ENCODE data around the gene B4GALNT3.
"Not testable (repeated sequence)": the region's sequence is repeated elsewhere in the genome, so short reads cannot be mapped to it uniquely, and the experiment has no call there.

The B4GALNT3 gene

DNA sequence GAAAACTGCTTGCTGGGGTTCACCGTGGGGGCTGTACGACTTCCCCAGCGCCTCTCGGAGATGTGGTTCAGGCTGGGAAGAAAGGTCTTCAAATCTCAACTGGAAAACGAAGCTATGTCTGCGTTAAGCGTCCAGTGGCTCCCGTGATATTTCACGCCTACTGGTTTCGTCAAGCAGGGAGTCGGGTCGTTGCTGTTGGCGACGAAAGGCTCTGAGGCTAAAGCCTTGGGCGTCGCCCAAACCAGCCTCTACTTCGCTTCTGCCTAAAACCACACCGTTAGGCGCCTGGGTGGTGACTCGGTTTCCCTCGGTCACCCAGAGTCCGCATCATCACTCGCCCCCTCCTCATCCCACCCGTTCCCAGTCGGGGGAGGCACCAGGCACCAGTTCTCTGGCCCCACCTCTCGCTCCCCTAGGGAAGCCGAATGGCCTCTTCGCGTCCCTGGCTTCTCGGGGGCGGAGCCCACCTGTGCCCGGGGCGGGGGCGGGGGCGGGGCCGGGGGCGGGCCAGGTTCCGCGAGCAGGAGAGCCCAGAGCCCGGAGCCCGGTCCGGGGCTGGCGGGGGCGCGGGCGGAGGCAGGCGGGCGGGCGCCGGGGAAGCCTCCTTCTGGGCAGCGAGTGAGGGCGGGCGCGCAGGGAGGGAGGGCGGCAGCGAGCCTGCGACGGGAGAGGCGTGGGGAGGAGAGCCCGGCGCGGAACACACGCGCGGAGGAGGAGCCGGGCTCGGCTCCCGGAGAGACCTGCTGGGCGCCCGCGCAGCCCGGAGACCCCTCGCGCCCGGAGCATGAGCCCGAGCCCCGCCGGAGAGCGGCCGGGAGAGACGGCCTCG, at the start of gene B4GALNT3:
Gene B4GALNT3 (plus strand): TSS at position 510 of the 829 bp plus-strand sequence. CDS start 438 bp downstream, outside the sequence.
- no peak for DNase-seq

GRCh38 chr12:414859-415258, 44.9 kb upstream of the B4GALNT3 start:
- no peak for DNase-seq

GRCh38 chr12:418432-418831, 41.3 kb upstream of the B4GALNT3 start:
- DNase-seq = no peak

DNA sequence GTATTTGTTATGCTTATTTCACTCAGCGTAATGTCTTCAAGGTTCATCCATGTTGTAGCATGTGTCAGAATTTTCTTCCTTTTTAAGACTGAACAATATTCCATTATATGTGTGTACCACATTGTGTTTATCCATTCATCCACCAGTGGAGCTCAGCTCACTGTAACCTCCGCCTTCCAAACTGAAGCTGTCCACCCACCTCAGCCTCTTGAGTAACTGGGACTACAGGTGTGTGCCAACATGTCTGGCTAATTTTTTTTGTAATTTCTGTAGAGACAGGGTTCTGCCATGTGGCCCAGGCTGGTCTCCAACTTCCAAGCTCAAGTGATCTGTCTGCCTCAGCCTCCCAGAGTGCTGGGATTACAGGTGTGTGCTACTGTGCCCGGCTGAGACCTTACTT, 37.2 kb upstream of the B4GALNT3 start:
- DNase-seq = no peak

GRCh38 chr12:435737-436136, 24.0 kb upstream of the B4GALNT3 start:
- not testable (repeated sequence) for DNase-seq

DNA sequence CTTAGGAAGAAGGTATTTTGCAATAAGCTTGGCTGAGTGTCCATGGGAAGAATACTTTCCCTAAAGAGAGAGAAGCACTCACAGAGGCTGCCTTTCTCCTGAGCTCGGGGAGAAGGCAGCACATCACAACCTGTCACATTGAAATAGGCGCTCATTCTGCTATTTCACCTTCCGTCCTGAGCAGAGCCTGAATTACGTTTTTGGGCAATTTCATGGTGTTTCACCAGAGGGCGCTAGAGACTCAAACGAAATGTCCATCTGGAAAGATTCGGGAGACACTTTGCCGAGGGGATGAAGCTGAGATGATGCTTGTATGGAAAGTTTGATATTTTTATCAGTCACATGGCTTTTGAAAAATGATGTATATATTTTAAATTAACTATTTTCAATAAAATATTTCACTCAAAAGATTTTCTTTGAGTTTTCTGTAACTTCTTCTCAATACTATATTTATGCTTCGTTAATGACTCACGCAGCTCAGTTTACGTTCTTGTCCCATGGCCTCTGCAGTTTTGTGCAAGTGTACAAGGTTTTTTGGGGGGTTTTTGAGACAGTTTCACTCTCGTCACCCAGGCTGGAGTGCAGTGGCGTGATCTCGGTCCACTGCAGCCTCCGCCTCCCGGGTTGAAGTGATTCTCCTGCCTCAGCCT, 17.4 kb upstream of the B4GALNT3 start:
- no peak for DNase-seq

DNA sequence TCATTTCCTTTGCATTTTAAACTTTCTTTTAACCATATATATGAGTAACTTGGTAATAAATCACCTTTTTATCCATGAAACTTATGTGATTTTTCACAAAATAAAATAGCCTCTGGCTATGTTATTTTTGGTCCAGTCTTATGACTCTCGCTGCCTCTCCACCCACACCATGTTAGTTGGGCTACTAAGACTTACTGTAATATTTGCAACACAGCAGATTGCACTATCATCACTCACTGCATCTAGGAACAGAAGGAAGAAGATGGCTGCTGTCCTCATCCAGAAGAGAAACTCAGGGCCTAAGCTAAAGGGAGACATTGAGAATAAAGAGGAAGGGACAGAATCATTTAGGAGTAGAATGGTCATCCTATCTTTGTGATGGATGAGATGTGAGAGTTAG, 12.6 kb upstream of the B4GALNT3 start:
- DNase-seq = no peak

DNA sequence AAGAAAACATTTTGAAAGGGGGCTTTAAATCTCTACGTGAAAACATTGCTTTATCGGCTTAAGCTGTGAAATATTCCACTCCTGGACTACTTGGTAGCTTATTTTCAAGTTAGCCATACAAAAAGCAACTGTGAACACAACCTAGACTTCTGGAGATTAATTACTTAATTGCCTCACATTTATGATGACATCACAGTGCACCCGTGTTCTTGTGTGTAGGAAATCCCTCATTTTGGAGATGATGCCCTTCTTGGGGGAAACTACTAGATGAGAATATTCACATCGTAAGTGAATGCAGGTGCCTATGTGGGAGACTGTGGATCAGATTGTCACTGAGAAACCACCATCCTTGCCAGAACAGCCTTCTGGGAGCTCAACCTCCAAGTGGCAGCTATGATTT, 10.5 kb upstream of the B4GALNT3 start:
- no peak for DNase-seq

DNA sequence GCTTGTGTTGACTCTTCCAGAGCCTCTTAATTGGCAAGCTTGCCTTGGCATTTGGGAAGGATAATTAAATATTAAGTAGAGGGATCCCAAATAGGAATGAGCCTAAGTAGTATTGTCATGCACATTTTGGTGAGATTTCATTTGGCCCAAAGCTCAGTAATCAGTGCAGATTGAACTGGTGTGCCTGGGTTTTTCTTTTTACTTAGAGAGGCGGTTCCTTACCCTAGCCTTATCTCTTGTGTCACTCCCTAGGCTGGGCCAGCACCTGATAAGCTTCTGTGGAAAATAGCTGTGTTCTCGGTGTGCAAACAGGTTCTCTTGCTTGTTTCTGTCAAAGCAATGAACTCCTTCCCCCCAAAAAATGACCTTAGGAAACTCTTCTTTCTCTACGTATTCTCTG, 9.3 kb upstream of the B4GALNT3 start:
- DNase-seq = no peak

GRCh38 chr12:452667-453210, 7.0 kb upstream of the B4GALNT3 start:
- DNase-seq = no peak

DNA sequence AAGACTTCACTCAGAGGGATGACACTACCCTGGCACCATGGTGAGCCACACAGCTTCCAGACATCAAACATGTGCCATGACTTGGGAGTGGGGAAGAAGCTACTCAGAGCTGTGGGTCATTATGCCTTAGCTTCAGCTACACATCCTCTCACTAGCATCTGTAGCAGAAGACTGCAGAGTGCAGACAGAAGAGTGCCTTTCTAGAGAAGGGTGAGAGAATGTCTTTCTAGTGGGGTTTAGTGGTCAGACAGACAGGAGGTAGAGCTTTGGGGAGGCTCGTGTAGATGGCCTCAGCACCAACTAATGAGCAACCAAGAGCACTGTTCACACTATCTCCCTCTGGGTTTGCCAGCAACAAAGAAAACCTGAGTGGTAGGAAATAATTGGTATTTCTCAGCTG, 4.9 kb upstream of the B4GALNT3 start:
- no peak for DNase-seq

DNA sequence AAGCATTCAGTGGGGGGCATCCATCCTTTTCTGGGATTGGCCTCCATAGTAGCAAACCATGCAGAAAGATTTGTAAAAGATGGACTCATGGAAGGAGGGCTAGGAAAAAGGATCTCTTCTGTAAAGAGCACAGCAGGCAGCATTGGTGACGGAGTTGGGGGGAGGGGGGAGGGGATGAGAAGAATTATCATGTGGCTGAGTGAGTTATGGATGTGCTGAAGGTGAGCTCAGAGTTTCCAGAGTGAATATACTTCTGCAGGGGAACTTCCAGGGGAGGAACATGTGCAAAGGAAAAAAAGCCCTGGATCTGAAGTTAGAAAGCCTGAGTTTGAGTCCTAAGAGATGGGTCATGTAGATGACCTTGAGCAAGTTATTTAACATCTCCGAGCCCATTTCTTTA, 3.9 kb upstream of the B4GALNT3 start:
- no peak for DNase-seq

DNA sequence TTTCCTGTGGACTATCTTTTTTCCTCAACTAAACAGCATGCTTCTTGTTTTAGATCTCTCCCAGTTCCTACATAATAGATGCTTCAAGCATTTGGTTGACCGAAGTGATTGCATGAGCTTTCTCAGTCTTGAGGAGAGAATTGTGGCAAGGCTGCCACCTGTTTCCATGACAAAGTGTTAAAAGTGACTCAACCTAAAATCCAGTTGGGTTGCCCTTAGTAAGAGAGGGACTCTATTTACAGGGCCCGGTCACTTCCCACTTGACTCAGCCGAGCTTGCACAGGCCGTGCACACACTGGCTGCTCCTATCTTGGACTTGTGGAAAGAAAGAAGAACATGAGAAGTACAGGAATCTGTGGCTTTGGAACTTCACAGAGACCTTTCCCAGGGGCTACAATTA, 2.1 kb upstream of the B4GALNT3 start:
- no peak for DNase-seq

DNA sequence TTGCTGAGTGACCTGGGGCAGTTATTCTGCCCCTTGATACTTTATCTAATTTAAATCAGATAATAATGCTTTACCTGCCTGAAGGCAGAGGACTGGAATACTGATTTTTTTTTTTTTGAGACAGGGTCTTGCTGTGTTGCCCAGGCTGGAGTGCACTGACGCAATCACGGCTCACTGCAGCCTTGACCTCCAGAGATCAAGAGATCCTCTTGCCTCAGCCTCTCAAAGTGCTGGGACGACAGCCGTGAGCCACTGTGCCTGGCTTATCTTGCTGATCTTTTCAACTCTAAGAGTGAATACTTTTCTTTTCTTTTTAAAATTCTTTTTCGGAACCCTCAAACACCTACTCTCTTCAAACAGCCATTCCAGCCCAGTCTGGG, 699 bp upstream of the B4GALNT3 start:
- DNase-seq = no peak

- DNase-seq = no peak
Observed at GRCh38 chr12:460261-461230, 807 bp downstream of the B4GALNT3 start.

DNA sequence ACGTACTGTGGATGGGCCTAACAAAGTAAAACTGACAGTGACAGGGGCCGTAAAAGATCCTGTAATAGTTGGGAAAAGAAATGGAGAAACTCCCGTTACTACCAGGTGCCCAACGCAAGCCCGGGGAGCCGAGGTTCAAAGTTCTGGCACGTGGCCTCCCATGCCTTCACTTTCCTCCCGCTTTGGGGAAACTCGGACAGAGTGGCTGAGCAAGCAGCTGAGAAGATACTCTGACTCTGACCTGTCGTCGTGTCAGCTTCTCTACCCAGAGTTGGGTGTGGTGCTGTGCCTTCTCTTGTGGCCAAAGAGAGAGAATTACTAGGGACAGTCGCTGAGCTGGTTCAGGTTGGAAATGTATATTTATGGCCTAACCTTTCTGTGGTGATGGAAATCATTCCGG, 1.7 kb downstream of the B4GALNT3 start:
- DNase-seq = no peak

- no peak for DNase-seq
Observed at GRCh38 chr12:462936-463705, 3.4 kb downstream of the B4GALNT3 start.

- DNase-seq = no peak
Observed at GRCh38 chr12:464484-465267, 4.9 kb downstream of the B4GALNT3 start.

- no peak for DNase-seq
Observed at GRCh38 chr12:466039-466438, 6.3 kb downstream of the B4GALNT3 start.

DNA sequence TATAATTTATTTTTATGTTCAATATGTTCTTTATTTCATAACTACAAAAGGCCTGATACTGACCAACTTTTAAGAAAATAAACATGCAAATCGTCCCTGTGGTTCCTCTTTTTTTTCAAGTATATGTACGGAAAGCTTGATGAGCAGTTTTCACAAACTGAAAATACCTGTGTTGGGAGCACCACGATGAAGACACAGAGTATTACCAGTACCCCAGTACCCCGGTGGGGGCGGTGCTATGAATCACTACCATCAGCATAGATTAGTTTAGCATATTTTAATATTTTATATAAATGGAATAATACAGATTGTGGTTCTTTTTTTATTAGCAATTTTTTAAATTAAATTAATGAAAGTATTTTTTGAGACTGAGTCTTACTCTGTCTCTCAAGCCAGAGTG, 7.0 kb downstream of the B4GALNT3 start:
- no peak for DNase-seq

- no peak for DNase-seq
Observed at GRCh38 chr12:467591-467990, 7.9 kb downstream of the B4GALNT3 start.

All from SHP77 treated with DMSO at 0.1 percent for 48 hours (cell line).